HEK293 (cell line): ENCODE measurements around the gene LAMB4.

Source experiments
- ZNF112 ChIP-seq: fragments of 450-650 bp; formaldehyde crosslinking; IDR thresholded peaks from 2 replicates; pipeline ENCODE4 v1.5.0; 2017; ENCODE audit warnings: missing biosample characterization, missing genetic modification characterization
- ZNF433 ChIP-seq: fragments of 450-650 bp; formaldehyde crosslinking; IDR thresholded peaks from 2 replicates; pipeline ENCODE4 v1.5.1; 2016; ENCODE audit warnings: missing biosample characterization, missing genetic modification characterization, low read depth
- TF ChIP-seq, protein P1 (sequence below): fragments of 450-650 bp; formaldehyde crosslinking; IDR thresholded peaks from 2 replicates; pipeline ENCODE4 v1.5.1; 2016; ENCODE audit warnings: missing biosample characterization, missing genetic modification characterization

DNA sequence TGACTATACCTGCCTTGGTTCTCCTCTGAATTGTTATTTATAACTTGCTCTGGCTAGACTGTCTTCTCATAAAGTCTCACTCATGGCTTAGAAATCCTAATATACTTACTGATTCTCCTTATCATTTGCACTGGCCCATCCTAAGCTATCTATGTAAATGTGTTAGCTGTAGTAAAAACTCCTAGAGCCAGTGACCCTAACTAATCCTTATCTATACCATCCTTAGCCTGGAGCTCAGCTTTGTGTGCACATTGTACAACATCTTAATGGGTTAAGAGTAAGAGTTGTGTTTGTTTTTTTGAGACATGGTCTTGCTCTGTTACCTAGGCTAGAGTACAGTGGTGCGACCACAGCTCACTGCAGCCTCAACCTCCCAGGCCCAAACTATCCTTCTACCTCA lies 40.8 kb downstream of the LAMB4 start:
- TF ChIP-seq, protein P1, sequence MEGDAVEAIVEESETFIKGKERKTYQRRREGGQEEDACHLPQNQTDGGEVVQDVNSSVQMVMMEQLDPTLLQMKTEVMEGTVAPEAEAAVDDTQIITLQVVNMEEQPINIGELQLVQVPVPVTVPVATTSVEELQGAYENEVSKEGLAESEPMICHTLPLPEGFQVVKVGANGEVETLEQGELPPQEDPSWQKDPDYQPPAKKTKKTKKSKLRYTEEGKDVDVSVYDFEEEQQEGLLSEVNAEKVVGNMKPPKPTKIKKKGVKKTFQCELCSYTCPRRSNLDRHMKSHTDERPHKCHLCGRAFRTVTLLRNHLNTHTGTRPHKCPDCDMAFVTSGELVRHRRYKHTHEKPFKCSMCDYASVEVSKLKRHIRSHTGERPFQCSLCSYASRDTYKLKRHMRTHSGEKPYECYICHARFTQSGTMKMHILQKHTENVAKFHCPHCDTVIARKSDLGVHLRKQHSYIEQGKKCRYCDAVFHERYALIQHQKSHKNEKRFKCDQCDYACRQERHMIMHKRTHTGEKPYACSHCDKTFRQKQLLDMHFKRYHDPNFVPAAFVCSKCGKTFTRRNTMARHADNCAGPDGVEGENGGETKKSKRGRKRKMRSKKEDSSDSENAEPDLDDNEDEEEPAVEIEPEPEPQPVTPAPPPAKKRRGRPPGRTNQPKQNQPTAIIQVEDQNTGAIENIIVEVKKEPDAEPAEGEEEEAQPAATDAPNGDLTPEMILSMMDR (tag by site-specific recombination), result no peak
- no peak for TF ChIP-seq ZNF433
- no peak for TF ChIP-seq ZNF112 (tag by site-specific recombination)
